Gastrocnemius medialis (tissue), 4 donors: ENCODE data around the gene KCNQ1.

ENCODE experiments used
- POLR2A ChIP-seq, 2 donors: fragments of 450-650 bp; IDR thresholded peaks; one replicate each; pipeline ENCODE4 v1.6.1; 2017; ENCODE audit warnings: antibody characterized with exemption in 2 of 2, mild to moderate bottlenecking in 2 of 2, moderate library complexity in 2 of 2
- TF ChIP-seq, protein P1 (sequence below), 5 experiments: fragments of 450-650 bp in 3 of 5; fragments of 200-600 bp in 2 of 5; sonication (generic) in 2 of 5; IDR thresholded peaks in 4 of 5; conservative IDR thresholded peaks in 1 of 5; 1 replicate in 4 of 5; 2 replicates in 1 of 5; pipeline ENCODE4 v1.5.1; 2016 to 2019; ENCODE audit warnings: antibody characterized with exemption in 5 of 5, mild to moderate bottlenecking in 3 of 5, moderate library complexity in 3 of 5

DNA sequence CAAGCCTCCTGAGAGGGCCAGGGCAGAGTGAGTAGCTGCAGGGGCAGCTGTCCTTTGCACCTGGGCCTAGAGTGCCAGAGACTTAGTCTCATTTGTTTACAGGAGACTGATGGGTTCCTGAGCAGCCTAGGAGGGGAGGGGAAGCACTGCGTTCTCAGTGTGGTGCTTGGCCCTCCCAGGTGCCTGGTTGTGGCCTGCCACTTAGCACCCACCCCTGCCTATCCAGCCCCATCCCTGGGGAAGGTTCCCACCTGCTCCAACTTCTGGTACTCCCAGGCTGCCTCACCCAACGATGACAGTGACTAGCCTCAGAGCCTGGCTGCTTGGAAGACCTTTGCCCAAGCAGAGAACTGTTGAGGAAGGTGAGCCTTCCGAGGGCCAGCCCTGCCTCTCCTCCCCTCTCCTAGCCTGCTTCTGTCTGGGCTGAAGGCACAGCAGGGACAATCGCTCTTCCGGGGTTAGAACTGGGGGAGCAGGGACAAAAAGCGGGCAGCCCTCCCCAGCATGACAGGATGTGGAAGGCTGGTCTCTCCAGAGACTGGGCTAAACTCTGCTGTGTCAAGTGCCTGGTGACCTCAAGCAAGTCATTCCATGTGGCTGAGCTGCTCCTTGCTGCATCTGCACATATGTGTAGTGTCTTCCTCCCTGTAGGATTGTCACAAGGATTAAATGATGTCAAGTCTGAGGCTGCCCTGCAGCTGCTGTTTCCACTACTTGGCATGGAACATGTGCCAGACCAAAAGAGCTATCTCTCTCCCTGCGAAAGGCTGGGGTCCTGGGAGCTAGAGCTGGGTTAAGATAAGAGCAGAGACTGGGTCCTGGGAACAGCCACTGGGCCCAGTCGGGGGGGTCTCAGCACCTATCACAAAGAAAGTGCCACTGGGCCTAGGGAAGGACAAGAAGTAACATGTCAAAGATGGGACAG, 245.1 kb downstream of the KCNQ1 start:
- TF ChIP-seq POLR2A (IDR thresholded peaks at IDR 0.05): no peak
- TF ChIP-seq, protein P1, sequence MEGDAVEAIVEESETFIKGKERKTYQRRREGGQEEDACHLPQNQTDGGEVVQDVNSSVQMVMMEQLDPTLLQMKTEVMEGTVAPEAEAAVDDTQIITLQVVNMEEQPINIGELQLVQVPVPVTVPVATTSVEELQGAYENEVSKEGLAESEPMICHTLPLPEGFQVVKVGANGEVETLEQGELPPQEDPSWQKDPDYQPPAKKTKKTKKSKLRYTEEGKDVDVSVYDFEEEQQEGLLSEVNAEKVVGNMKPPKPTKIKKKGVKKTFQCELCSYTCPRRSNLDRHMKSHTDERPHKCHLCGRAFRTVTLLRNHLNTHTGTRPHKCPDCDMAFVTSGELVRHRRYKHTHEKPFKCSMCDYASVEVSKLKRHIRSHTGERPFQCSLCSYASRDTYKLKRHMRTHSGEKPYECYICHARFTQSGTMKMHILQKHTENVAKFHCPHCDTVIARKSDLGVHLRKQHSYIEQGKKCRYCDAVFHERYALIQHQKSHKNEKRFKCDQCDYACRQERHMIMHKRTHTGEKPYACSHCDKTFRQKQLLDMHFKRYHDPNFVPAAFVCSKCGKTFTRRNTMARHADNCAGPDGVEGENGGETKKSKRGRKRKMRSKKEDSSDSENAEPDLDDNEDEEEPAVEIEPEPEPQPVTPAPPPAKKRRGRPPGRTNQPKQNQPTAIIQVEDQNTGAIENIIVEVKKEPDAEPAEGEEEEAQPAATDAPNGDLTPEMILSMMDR (IDR thresholded peaks at IDR 0.05 in 4 of 5, conservative IDR thresholded peaks at IDR 0.05 in 1 of 5): no peak
